Measurements from ENCODE around the gene USP7. TPM values are rescaled to one million over a fixed set of nuclear protein-coding genes. Genes with fewer than 3 reads are reported as not detected.

USP7 gene
- total RNA-seq, 1 experiment from 2014 or later: 73.8 TPM

DNA sequence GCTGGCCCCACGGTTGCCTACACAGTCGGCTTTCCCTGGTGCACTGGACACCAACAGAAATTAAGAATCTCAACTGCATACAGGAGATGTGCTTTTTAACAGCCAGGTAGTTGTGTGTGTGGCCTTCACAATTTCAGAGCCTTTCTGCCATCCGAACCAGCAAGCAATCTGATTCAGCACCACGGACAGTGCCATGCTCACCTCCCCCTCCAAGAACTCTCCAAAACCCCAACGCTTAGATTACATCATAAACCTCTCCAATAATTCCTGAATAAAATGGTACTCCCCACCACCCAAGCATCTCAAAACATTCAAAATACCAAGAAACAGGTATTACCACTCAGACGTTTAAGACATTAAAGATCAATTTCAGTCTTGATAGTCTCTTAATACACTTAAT is 31.8 kb downstream of the USP7 start:
- Histone ChIP-seq H3K27me3 (ENCODE audit: low read length) (no peaks in the 10 kb centered on the region), H3K4me2 (ENCODE audit: low read length) (no peak overlapping the region), H3K9me2 (replicated peaks; ENCODE audit: low read length) (no peaks in the 10 kb centered on the region), H2AFZ (ENCODE audit: low read length) (no peak overlapping the region), H3K36me3 (ENCODE audit: low read depth, low read length) (peaks cover 23% of the 10 kb centered on the region), H3F3A (ENCODE audit: low read length, unreplicated experiment) (no peaks in the 10 kb centered on the region), H3K79me2 (ENCODE audit: low read length) (peaks cover 100% of the 10 kb centered on the region), H3K9me3 (ENCODE audit: low read length) (no peaks in the 10 kb centered on the region), H3K27ac (ENCODE audit: low read length) (no peak overlapping the region), H3K4me3 (ENCODE audit: low read length) (no peak overlapping the region), H3K9ac (ENCODE audit: low read length) (no peak overlapping the region), H4K20me1 (ENCODE audit: low read length) (peaks cover 75% of the 10 kb centered on the region), H3K4me1 (ENCODE audit: insufficient read depth, low read length) (no peaks in the 10 kb centered on the region)
- no peak for TF ChIP-seq EZH2phosphoT487 (IDR thresholded peaks at IDR 0.05; ENCODE audit: borderline replicate concordance, low read length)
- TF ChIP-seq, protein P1, sequence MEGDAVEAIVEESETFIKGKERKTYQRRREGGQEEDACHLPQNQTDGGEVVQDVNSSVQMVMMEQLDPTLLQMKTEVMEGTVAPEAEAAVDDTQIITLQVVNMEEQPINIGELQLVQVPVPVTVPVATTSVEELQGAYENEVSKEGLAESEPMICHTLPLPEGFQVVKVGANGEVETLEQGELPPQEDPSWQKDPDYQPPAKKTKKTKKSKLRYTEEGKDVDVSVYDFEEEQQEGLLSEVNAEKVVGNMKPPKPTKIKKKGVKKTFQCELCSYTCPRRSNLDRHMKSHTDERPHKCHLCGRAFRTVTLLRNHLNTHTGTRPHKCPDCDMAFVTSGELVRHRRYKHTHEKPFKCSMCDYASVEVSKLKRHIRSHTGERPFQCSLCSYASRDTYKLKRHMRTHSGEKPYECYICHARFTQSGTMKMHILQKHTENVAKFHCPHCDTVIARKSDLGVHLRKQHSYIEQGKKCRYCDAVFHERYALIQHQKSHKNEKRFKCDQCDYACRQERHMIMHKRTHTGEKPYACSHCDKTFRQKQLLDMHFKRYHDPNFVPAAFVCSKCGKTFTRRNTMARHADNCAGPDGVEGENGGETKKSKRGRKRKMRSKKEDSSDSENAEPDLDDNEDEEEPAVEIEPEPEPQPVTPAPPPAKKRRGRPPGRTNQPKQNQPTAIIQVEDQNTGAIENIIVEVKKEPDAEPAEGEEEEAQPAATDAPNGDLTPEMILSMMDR (conservative IDR thresholded peaks at IDR 0.05; ENCODE audit: low read depth, low read length): no peak
- TF ChIP-seq EZH2 (IDR thresholded peaks at IDR 0.05; ENCODE audit: low read length, unreplicated experiment): no peak
- POLR2A ChIA-PET (ENCODE audit: unreplicated experiment): no interaction called here
- BruUV-seq (replicated peaks): no TSS peak
- peak; percentile 32 for DNase-seq
- ATAC-seq: no peak
- intact Hi-C loops (cut with micrococcal nuclease): loop anchor here (10.0 kb wide), 1 partner anchor 73 kb away; no protein-coding TSS in a partner anchor
- CTCF ChIA-PET: interaction anchor here (0.6 kb wide), 1 partner anchor 77 kb away, joined by 3 read pairs; no protein-coding TSS in a partner anchor

DNA sequence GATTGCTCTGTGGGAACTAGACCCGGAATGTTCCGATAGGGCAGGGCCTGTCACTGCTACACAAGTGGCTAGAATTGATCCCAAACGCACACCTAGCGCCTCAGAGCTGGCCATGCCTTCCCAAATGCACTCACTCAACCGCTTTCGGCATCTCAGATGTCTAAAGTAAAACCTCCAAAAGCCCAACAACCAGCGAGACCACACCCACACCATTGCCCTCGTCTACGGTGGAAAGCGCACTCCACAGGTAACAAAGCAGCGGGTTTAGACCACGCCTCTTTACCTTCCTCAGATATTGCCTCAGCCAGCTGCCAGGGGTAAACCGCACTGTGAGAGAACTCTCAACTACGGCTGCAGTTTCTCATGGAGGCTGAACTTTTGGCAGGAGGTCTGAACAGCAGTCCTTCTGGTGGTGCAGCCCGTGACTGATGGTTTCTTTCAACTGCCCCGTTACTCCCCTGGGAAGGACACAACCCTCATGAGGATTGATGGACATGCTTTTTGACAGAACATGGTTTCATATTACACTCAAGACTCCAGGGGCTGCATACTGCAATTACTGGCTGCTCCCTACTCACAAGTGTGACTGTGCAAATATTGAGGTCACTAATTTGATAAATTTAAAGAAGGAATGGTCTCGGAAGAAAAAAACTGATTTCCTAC is 34.5 kb downstream of the USP7 start:
- Histone ChIP-seq H2AFZ (ENCODE audit: low read length) (no peak overlapping the region), H3K9me3 (ENCODE audit: low read length) (no peaks in the 10 kb centered on the region), H3K9me2 (replicated peaks; ENCODE audit: low read length) (no peaks in the 10 kb centered on the region), H3K4me1 (ENCODE audit: insufficient read depth, low read length) (no peaks in the 10 kb centered on the region), H3F3A (ENCODE audit: low read length, unreplicated experiment) (no peaks in the 10 kb centered on the region), H4K20me1 (ENCODE audit: low read length) (peaks cover 63% of the 10 kb centered on the region), H3K27ac (ENCODE audit: low read length) (no peak overlapping the region), H3K27me3 (ENCODE audit: low read length) (no peaks in the 10 kb centered on the region), H3K36me3 (ENCODE audit: low read depth, low read length) (peaks cover 23% of the 10 kb centered on the region), H3K9ac (ENCODE audit: low read length) (no peak overlapping the region), H3K4me3 (ENCODE audit: low read length) (no peak overlapping the region), H3K4me2 (ENCODE audit: low read length) (no peak overlapping the region), H3K79me2 (ENCODE audit: low read length) (peaks cover 97% of the 10 kb centered on the region)
- CTCF ChIA-PET: no interaction called here
- POLR2A ChIA-PET (ENCODE audit: unreplicated experiment): no interaction called here
- intact Hi-C loops (cut with micrococcal nuclease): no loop called here
- ATAC-seq: no peak
- DNase-seq: no peak
- BruUV-seq (replicated peaks): no TSS peak
- TF ChIP-seq, protein P1 (conservative IDR thresholded peaks at IDR 0.05; ENCODE audit: low read depth, low read length): no peak
- TF ChIP-seq EZH2 (IDR thresholded peaks at IDR 0.05; ENCODE audit: low read length, unreplicated experiment) (no peak), EZH2phosphoT487 (IDR thresholded peaks at IDR 0.05; ENCODE audit: borderline replicate concordance, low read length) (no peak)

DNA sequence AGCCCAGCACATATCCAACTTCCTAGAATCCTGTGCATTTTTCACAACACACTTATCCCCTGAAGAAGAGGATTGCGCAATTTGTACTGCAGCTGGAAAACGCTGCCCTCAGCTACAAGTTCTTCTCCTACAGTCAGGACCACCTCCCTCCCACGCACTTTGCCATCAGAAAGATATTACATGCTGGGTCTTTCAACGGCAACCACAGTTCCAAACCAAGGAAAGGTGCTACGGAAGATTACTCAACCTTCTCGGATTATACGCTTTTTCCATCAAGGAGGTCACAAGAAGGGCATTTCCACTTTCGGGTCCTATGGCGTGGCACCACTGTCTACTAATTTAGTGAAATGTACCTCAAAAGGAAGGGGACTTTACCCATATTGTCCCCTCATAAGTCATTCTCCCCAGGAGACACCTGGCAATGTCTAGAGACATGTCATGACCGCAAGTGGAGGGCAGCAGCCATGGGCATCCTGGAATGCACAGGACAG is 35.2 kb downstream of the USP7 start:
- Histone ChIP-seq H3K27me3 (ENCODE audit: low read length) (no peaks in the 10 kb centered on the region), H4K20me1 (ENCODE audit: low read length) (peaks cover 63% of the 10 kb centered on the region), H3F3A (ENCODE audit: low read length, unreplicated experiment) (no peaks in the 10 kb centered on the region), H3K4me3 (ENCODE audit: low read length) (no peak overlapping the region), H3K9ac (ENCODE audit: low read length) (no peak overlapping the region), H3K36me3 (ENCODE audit: low read depth, low read length) (peaks cover 23% of the 10 kb centered on the region), H3K9me3 (ENCODE audit: low read length) (no peaks in the 10 kb centered on the region), H3K4me1 (ENCODE audit: insufficient read depth, low read length) (no peaks in the 10 kb centered on the region), H3K79me2 (ENCODE audit: low read length) (peaks cover 97% of the 10 kb centered on the region), H3K4me2 (ENCODE audit: low read length) (no peak overlapping the region), H2AFZ (ENCODE audit: low read length) (no peak overlapping the region), H3K9me2 (replicated peaks; ENCODE audit: low read length) (no peaks in the 10 kb centered on the region), H3K27ac (ENCODE audit: low read length) (no peak overlapping the region)
- DNase-seq (no peak), ATAC-seq (no peak)
- ChIA-PET CTCF (no interaction called here), POLR2A (ENCODE audit: unreplicated experiment) (no interaction called here)
- intact Hi-C loops (cut with micrococcal nuclease): no loop called here
- no TSS peak for BruUV-seq (replicated peaks)
- TF ChIP-seq EZH2 (IDR thresholded peaks at IDR 0.05; ENCODE audit: low read length, unreplicated experiment) (no peak), EZH2phosphoT487 (IDR thresholded peaks at IDR 0.05; ENCODE audit: borderline replicate concordance, low read length) (no peak)
- TF ChIP-seq, protein P1 (conservative IDR thresholded peaks at IDR 0.05; ENCODE audit: low read depth, low read length): no peak
